ENCODE results near the gene ABCF1.
"Not testable (repeated sequence)": the region's sequence is repeated elsewhere in the genome, so short reads cannot be mapped to it uniquely, and the experiment has no call there.

ABCF1 gene

DNA sequence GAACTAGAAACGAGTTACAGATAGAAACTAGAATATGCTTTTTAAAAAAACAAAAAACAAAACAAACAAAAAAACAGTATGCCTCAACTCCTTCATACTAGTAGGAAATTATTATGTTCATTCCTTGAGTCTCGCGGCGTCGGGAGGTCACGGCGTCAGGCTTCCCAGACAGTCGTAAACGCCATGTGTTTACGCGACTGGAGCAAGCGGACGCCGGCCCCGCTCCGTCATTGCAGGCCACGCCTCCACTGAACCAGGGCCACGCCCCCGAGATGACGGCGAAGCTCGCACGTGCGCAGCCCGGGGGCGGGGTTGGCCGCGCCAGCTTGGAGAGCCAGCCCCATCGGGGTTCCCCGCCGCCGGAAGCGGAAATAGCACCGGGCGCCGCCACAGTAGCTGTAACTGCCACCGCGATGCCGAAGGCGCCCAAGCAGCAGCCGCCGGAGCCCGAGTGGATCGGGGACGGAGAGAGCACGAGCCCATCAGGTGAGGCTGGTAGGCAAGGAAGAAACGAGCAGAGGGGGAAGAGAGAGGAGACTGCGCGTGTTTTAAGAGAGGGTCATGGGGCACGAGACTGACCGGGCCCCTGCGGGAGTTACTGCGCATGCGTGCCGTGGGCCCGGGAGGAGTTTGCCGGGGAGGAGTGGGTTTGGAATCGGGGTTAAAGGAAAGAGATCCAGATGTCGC, at the start of gene ABCF1:
Gene ABCF1 (plus strand): TSS at position 368 of the 687 bp plus-strand sequence. CDS start 46 bp downstream, at position 414.
- peaks cover 40 to 48% (median 47%) of the 10 kb centered on the region in 11 experiments; a peak in 20 of 22 replicates for H4K20me1 ChIP-seq
- TF ChIP-seq Cebpa-rat (IDR thresholded peaks at IDR 0.05), result no peak
- H3K4me3 ChIP-seq, result peak within 1 kb of the TSS; percentile 69 to 86 (median 78)
- no peaks in the 10 kb centered on the region for H3K9me3 ChIP-seq (replicated peaks in 1 of 11)
- peaks cover 42 to 58% (median 44%) of the 10 kb centered on the region in 10 experiments for H3K4me1 ChIP-seq
- peak within 1 kb of the TSS; percentile 91 to 97 (median 95) for H3K4me2 ChIP-seq
- no peaks in the 10 kb centered on the region for H3K27me3 ChIP-seq
- peak within 1 kb of the TSS; percentile 83 to 95 (median 91) for H3K9ac ChIP-seq
- H3K36me3 ChIP-seq, result peaks cover 0 to 40% (median 33%) of the 10 kb centered on the region in 11 experiments; a peak in 20 of 22 replicates
- H3K27ac ChIP-seq, result peak within 1 kb of the TSS; percentile 83 to 96 (median 93)

DNA sequence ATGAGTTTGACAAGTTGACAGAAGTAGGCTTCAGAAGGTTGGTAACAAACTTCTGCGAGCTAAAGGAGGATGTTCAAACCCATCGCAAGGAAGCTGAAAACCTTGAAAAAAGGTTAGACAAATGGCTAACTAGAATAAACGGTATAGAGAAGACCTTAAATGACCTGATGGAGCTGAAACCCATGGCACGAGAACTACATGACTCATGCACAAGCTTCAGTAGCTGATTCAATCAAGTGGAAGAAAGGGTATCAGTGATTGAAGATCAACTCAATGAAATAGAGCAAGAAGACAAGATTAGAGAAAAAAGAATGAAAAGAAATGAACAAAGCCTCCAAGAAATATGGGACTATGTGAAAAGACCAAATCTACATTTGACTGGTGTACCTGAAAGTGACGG, 49.3 kb upstream of the ABCF1 start:
- Histone ChIP-seq H3K36me3 (peaks cover 0 to 27% (median 8%) of the 10 kb centered on the region in 11 experiments; a peak in 9 of 22 replicates), H3K27ac (peak overlapping the region in 2 of 11 experiments; percentile 17 to 32; a peak in 2 of 22 replicates), H3K4me2 (peak overlapping the region in 4 of 11 experiments; percentile 11 to 47 (median 34); a peak in 3 of 22 replicates), H3K9me3 (replicated peaks in 1 of 11) (peaks cover 27 to 81% (median 75%) of the 10 kb centered on the region in 11 experiments), H3K4me1 (peaks cover 10 to 74% (median 24%) of the 10 kb centered on the region in 10 experiments)
- not testable (repeated sequence) for H3K27me3 ChIP-seq, H3K4me3 ChIP-seq, H4K20me1 ChIP-seq, H3K9ac ChIP-seq

DNA sequence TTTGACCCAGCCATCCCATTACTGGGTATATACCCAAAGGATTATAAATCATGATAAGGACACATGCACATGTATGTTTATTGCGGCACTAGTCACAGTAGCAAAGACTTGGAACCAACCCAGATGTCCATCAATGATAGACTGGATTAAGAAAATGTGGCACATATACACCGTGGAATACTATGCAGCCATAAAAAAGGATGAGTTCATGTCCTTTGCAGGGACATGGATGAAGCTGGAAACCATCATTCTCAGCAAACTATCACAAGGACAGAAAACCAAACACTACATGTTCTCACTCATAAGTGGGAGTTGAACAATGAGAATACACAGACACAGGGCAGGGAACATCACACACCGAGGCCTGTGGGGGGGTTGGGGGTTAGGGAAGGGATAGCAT, 44.8 kb upstream of the ABCF1 start:
- not testable (repeated sequence) for H3K4me3 ChIP-seq, H3K36me3 ChIP-seq, H4K20me1 ChIP-seq, H3K27me3 ChIP-seq, H3K9ac ChIP-seq
- peaks cover 0 to 49% (median 39%) of the 10 kb centered on the region in 11 experiments; a peak in 16 of 22 replicates for H3K9me3 ChIP-seq (replicated peaks in 1 of 11)
- peaks cover 19 to 89% (median 48%) of the 10 kb centered on the region in 10 experiments for H3K4me1 ChIP-seq
- peak overlapping the region in 2 of 11 experiments; percentile 57 to 75; a peak in 2 of 22 replicates for H3K4me2 ChIP-seq
- peak overlapping the region in 10 of 11 experiments; percentile 80 to 90 (median 84); a peak in 18 of 22 replicates for H3K27ac ChIP-seq

DNA sequence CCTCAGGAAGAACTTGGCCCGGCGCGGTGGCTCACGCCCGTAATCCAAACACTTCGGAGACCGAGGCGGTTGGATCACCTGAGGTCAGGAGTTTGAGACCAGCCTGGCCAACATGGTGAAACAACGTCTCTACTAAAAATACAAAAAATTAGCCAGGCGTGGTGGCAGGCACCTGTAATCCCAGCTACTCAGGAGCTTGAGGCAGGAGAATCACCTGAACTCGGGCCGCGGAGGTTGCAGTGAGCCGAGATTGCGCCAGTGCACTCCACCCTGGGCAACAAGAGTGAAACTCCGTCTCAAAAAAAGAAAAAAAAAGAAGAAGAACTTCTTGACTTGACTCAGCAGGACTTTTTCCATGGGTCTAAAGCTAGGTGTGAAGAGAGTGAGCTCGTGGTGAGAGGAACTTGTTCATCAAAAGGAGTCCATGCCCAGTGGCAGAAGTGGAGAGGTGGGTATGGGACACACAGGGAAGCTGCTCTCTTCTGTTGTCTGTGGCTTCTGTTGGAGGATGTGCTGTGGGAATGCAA, 41.8 kb upstream of the ABCF1 start:
- H3K4me3 ChIP-seq, H3K27me3 ChIP-seq, H4K20me1 ChIP-seq, H3K36me3 ChIP-seq: not testable (repeated sequence)
- H3K9me3 ChIP-seq (replicated peaks in 1 of 11), result peaks cover 0 to 31% (median 20%) of the 10 kb centered on the region in 11 experiments; a peak in 13 of 22 replicates
- peak overlapping the region in 7 of 11 experiments; percentile 9 to 72 (median 33); a peak in 10 of 22 replicates for H3K9ac ChIP-seq
- peak overlapping the region; percentile 80 to 90 (median 84); a peak in 21 of 22 replicates for H3K27ac ChIP-seq
- peak overlapping the region in 9 of 11 experiments; percentile 13 to 85 (median 50); a peak in 17 of 22 replicates for H3K4me2 ChIP-seq
- H3K4me1 ChIP-seq, result peaks cover 36 to 82% (median 67%) of the 10 kb centered on the region in 10 experiments

DNA sequence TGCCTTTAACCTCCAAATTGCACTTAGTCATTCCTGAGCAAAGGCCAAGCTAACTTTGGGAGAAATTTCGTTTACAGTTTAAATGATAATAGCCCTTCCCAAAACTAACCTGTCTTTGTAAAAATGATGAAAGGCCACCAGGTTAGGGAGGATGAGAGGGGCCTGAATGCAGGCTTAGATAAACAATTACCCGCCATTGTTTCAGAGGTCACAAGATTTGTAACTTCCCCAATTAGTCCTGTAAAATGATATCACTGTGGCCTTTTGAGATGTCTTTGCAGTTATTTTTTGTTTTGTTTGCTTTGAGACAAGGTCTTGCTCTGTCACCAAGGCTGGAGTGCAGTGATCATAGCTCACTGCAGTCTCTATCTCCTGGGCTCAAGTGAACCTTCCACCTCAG, 41.2 kb upstream of the ABCF1 start:
- Histone ChIP-seq H3K27me3 (no peaks in the 10 kb centered on the region), H3K4me2 (peak overlapping the region in 9 of 11 experiments; percentile 13 to 85 (median 50); a peak in 14 of 22 replicates), H3K4me1 (peaks cover 36 to 79% (median 63%) of the 10 kb centered on the region in 10 experiments), H3K27ac (peak overlapping the region; percentile 2 to 90 (median 84); a peak in 21 of 22 replicates), H4K20me1 (no peaks in the 10 kb centered on the region), H3K36me3 (no peaks in the 10 kb centered on the region), H3K9ac (peak overlapping the region in 5 of 11 experiments; percentile 9 to 72 (median 51); a peak in 8 of 22 replicates), H3K9me3 (replicated peaks in 1 of 11) (peaks cover 0 to 31% (median 20%) of the 10 kb centered on the region in 11 experiments; a peak in 13 of 22 replicates), H3K4me3 (no peak overlapping the region)
- no peak for TF ChIP-seq Cebpa-rat (IDR thresholded peaks at IDR 0.05)

DNA sequence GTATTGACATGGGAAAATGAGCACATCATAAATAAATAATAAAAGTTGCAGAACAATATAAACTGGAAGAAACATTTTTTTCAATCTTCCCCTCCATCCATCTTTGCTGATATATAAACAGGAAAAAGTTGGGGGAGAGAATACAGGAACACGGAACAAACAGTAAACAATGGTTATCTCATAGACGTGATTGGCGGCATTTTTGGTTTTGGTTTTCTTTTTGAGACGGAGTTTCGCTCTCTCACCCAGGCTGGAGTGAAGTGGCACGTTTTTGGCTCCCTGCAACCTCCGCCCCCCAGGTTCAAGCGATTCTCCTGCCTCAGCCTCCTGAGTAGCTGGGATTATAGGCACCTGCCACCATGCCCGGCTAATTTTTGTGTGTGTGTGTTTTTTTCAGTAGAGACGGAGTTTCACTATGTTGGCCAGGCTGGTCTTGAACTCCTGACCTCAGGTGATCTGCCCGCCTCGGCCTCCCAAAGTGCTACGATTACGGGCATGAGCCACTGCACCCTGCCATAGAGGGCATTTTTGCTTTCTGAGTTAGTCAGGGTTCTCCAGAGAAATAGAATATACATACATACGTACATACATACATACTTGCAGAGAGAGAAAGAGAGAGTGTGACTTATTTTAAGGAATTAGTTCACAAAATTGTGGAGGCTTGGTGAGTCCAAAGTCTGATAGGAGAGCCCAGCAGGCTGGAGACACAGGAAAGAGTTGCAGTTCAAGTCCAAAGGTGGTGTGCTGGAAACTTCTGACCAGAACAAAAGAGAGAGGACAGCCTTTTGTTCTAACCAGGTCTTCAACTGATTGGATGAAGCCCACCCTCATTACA, 37.6 kb upstream of the ABCF1 start:
- peak overlapping the region in 9 of 11 experiments; percentile 27 to 65 (median 59); a peak in 14 of 22 replicates for H3K4me2 ChIP-seq
- peak overlapping the region in 8 of 11 experiments; percentile 62 to 90 (median 74); a peak in 12 of 22 replicates for H3K27ac ChIP-seq
- peaks cover 22 to 51% (median 43%) of the 10 kb centered on the region in 10 experiments for H3K4me1 ChIP-seq
- H3K9me3 ChIP-seq (replicated peaks in 1 of 11), result peaks cover 0 to 16% (median 5%) of the 10 kb centered on the region in 11 experiments; a peak in 8 of 22 replicates
- H3K4me3 ChIP-seq, result no peak overlapping the region
- H4K20me1 ChIP-seq, result no peaks in the 10 kb centered on the region
- no peaks in the 10 kb centered on the region for H3K27me3 ChIP-seq
- no peak for TF ChIP-seq Cebpa-rat (IDR thresholded peaks at IDR 0.05)
- no peaks in the 10 kb centered on the region for H3K36me3 ChIP-seq
- H3K9ac ChIP-seq, result no peak overlapping the region; a peak in 1 of 22 replicates

DNA sequence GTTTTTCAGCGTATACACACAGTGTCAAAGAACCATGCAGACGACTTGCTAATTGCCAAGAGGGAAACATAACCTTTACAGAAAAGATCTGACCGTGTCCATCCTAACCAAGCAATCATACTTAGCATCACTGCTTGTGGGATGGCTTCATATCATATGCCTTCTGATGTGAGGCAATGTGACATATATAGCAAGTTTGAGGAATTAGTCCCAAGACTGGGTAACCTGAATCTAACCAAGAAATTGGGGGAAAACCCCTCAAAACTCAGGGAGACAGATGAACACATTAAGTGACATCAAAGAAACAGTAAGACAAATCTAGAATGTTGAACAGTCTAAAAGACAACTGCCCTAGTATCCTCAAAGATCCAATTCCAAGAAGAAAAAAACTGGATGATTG, 33.3 kb upstream of the ABCF1 start:
- TF ChIP-seq Cebpa-rat (IDR thresholded peaks at IDR 0.05), result no peak
- Histone ChIP-seq H3K36me3 (no peaks in the 10 kb centered on the region), H3K4me1 (peaks cover 15 to 26% (median 23%) of the 10 kb centered on the region in 10 experiments), H3K9me3 (replicated peaks in 1 of 11) (no peaks in the 10 kb centered on the region), H3K4me2 (no peak overlapping the region), H3K27me3 (no peaks in the 10 kb centered on the region), H3K9ac (0 out of 22 replicates have a peak overlapping the region, but pooled peaks of 1 of the 11 experiments have one; percentile 16), H3K27ac (no peak overlapping the region), H4K20me1 (no peaks in the 10 kb centered on the region), H3K4me3 (no peak overlapping the region)

Measured in BLaER1 treated with 17β-estradiol and CSF1 and Interleukin-3, amounts not matched to agents 10 nM and 100 nM (cell line).